ENCODE measurements around the gene CFAP20.

CFAP20 gene

GRCh38 chr16:58170223-58170622 is 41.0 kb upstream of the CFAP20 start:
- Histone ChIP-seq H3K79me2 (ENCODE audit: insufficient read depth, low read length) (no peaks in the 10 kb centered on the region), H2AFZ (ENCODE audit: low read depth, low read length, severe bottlenecking) (no peak overlapping the region), H3K4me2 (ENCODE audit: low read depth, low read length, poor library complexity, severe bottlenecking) (no peak overlapping the region), H3K9ac (ENCODE audit: low read length) (no peak overlapping the region), H3K27ac (ENCODE audit: low read depth, low read length) (no peak overlapping the region), H3K27me3 (ENCODE audit: low read length) (no peaks in the 10 kb centered on the region), H4K20me1 (ENCODE audit: low read depth, low read length) (no peaks in the 10 kb centered on the region), H3K36me3 (ENCODE audit: low read length) (peaks cover 20% of the 10 kb centered on the region; the same call in 1 of the 2 replicates), H3K9me2 (replicated peaks; ENCODE audit: insufficient read depth, low read length) (no peaks in the 10 kb centered on the region), H3K9me3 (ENCODE audit: insufficient read depth, low read length) (no peaks in the 10 kb centered on the region), H3K4me3 (ENCODE audit: insufficient read depth, low read length, poor library complexity, severe bottlenecking) (no peak overlapping the region), H3F3A (ENCODE audit: insufficient read depth) (no peaks in the 10 kb centered on the region)
- TF ChIP-seq EZH2phosphoT487 (conservative IDR thresholded peaks at IDR 0.05; ENCODE audit: low read length) (no peak), CTCF (IDR thresholded peaks at IDR 0.05; ENCODE audit: insufficient read depth, low read length, poor library complexity, severe bottlenecking) (no peak)

- Histone ChIP-seq H3K4me3 (ENCODE audit: insufficient read depth, low read length, poor library complexity, severe bottlenecking) (no peak overlapping the region), H3F3A (ENCODE audit: insufficient read depth) (no peaks in the 10 kb centered on the region), H3K79me2 (ENCODE audit: insufficient read depth, low read length) (no peaks in the 10 kb centered on the region), H3K9me2 (replicated peaks; ENCODE audit: insufficient read depth, low read length) (no peaks in the 10 kb centered on the region), H3K9me3 (ENCODE audit: insufficient read depth, low read length) (no peaks in the 10 kb centered on the region), H3K27ac (ENCODE audit: low read depth, low read length) (no peak overlapping the region), H3K9ac (ENCODE audit: low read length) (no peak overlapping the region), H3K36me3 (ENCODE audit: low read length) (peaks cover 16% of the 10 kb centered on the region; the same call in 1 of the 2 replicates), H3K4me2 (ENCODE audit: low read depth, low read length, poor library complexity, severe bottlenecking) (no peak overlapping the region), H2AFZ (ENCODE audit: low read depth, low read length, severe bottlenecking) (no peak overlapping the region), H4K20me1 (ENCODE audit: low read depth, low read length) (no peaks in the 10 kb centered on the region), H3K27me3 (ENCODE audit: low read length) (no peaks in the 10 kb centered on the region)
- no peak for TF ChIP-seq EZH2phosphoT487 (conservative IDR thresholded peaks at IDR 0.05; ENCODE audit: low read length)
- no peak for TF ChIP-seq CTCF (IDR thresholded peaks at IDR 0.05; ENCODE audit: insufficient read depth, low read length, poor library complexity, severe bottlenecking)
Observed at GRCh38 chr16:58160855-58161254, 31.7 kb upstream of the CFAP20 start.

GRCh38 chr16:58158725-58159124 is 29.5 kb upstream of the CFAP20 start:
- Histone ChIP-seq H3K4me2 (ENCODE audit: low read depth, low read length, poor library complexity, severe bottlenecking) (no peak overlapping the region), H3K36me3 (ENCODE audit: low read length) (peaks cover 4% of the 10 kb centered on the region; the same call in 1 of the 2 replicates), H3K9me3 (ENCODE audit: insufficient read depth, low read length) (no peaks in the 10 kb centered on the region), H3K27ac (ENCODE audit: low read depth, low read length) (no peak overlapping the region), H2AFZ (ENCODE audit: low read depth, low read length, severe bottlenecking) (no peak overlapping the region), H3K9me2 (replicated peaks; ENCODE audit: insufficient read depth, low read length) (no peaks in the 10 kb centered on the region), H3K79me2 (ENCODE audit: insufficient read depth, low read length) (no peaks in the 10 kb centered on the region), H3K4me3 (ENCODE audit: insufficient read depth, low read length, poor library complexity, severe bottlenecking) (no peak overlapping the region), H4K20me1 (ENCODE audit: low read depth, low read length) (no peaks in the 10 kb centered on the region), H3K9ac (ENCODE audit: low read length) (no peak overlapping the region), H3K27me3 (ENCODE audit: low read length) (no peaks in the 10 kb centered on the region), H3F3A (ENCODE audit: insufficient read depth) (no peaks in the 10 kb centered on the region)
- TF ChIP-seq EZH2phosphoT487 (conservative IDR thresholded peaks at IDR 0.05; ENCODE audit: low read length) = no peak
- no peak for TF ChIP-seq CTCF (IDR thresholded peaks at IDR 0.05; ENCODE audit: insufficient read depth, low read length, poor library complexity, severe bottlenecking)

All from SU-DHL-6 (cell line).